GM12873 (cell line): ENCODE data around the gene RBM44.

Experiments used
- TF ChIP-seq, protein P1 (sequence below): IDR thresholded peaks from 2 replicates; pipeline ENCODE4 v1.5.1; 2012; ENCODE audit warnings: low read depth, mild to moderate bottlenecking, moderate library complexity, low read length, control low read depth; ENCODE audit not compliant: insufficient read depth; ENCODE audit errors: missing control alignments

RBM44 gene

DNA sequence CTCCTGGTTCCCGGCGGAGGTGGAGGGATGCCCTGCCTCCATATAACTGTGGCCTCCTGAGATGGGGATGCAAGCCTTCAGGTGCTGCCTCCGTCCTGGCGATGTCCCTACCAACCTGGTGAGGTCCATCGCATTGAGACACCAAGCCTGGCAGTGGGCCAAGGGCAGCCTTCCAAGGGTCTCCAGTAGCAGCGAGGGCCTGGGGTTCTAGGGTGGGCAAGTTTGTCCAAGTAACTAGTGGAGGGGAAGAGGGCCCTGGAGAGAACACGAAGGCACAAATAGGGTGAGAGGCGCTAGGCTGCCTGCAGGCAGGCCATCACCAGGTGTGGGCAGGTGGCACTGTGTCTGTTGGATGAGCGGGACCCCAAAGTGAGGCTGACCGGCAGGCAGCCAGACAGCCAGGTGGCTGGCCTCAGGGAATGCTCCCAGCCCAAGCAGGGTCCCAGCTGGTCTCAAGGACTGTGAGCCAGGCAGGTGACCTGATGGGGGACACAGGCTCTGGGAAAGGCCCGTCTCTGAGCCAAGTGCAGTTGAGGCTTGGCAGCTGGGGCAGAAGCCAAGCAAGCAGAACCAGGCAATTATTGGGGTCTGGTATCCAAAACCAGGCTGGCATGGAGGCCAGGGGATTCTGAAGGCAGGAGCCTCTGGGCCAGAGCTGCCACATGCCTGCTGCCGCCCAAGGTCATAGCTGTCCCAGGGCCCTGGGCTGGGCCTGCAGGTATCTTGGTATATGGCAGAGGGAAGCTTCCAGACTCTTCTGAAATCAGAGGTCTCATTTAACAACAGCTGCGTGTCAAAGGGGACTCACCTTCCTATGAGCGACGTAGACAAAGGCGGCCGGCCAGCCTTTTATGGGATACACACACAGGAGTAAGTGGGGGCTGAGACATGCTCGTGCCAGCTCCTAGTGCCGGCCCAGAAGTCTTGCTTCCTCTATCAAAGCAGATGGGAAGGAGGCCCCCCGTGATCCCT, 84.2 kb downstream of the RBM44 start:
- TF ChIP-seq, protein P1, sequence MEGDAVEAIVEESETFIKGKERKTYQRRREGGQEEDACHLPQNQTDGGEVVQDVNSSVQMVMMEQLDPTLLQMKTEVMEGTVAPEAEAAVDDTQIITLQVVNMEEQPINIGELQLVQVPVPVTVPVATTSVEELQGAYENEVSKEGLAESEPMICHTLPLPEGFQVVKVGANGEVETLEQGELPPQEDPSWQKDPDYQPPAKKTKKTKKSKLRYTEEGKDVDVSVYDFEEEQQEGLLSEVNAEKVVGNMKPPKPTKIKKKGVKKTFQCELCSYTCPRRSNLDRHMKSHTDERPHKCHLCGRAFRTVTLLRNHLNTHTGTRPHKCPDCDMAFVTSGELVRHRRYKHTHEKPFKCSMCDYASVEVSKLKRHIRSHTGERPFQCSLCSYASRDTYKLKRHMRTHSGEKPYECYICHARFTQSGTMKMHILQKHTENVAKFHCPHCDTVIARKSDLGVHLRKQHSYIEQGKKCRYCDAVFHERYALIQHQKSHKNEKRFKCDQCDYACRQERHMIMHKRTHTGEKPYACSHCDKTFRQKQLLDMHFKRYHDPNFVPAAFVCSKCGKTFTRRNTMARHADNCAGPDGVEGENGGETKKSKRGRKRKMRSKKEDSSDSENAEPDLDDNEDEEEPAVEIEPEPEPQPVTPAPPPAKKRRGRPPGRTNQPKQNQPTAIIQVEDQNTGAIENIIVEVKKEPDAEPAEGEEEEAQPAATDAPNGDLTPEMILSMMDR, result no peak

DNA sequence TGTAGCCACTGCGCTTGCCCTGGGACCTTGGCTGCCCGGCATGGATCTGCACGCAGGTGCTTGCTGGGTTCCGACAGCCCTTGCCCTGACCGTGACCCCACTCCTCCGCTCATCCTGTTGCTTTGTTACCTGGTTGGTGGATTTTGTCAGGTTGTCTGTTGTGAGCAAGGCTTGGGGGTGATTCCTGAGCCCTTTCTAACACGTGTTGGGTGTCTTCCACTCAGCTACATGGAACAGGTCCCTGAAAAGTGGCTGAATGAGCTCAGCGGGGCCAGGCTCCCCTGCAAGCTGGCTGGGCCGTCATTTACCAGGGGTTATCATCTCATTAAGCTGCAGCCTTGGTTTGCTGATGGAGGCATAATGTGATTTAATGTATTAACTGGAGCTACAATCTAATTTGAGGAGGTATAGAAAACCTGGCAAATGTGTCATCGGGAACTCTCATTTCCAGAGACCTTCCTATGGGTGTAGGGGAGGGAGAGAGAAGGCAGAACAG, 85.4 kb downstream of the RBM44 start:
- TF ChIP-seq, protein P1, result no peak

DNA sequence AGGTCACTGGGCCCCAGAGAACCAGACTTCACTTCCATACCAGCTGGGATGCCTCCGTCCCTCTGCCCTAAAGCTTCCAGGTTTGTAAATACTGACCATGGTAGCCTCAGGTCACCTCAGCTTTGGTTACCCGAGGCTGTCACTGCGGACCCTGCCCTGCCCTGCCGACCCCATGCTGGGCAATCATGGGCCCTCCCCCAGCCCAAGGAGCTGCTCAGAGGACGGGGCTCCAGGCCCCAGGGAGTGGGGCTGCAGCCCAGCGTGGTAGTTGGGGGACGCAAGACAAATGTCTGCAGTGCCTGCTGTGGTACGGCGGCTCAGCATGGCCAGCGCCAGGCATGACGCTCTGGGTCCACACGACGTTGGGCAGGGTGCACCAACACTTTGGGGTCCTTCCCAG, 86.1 kb downstream of the RBM44 start:
- TF ChIP-seq, protein P1, result no peak

DNA sequence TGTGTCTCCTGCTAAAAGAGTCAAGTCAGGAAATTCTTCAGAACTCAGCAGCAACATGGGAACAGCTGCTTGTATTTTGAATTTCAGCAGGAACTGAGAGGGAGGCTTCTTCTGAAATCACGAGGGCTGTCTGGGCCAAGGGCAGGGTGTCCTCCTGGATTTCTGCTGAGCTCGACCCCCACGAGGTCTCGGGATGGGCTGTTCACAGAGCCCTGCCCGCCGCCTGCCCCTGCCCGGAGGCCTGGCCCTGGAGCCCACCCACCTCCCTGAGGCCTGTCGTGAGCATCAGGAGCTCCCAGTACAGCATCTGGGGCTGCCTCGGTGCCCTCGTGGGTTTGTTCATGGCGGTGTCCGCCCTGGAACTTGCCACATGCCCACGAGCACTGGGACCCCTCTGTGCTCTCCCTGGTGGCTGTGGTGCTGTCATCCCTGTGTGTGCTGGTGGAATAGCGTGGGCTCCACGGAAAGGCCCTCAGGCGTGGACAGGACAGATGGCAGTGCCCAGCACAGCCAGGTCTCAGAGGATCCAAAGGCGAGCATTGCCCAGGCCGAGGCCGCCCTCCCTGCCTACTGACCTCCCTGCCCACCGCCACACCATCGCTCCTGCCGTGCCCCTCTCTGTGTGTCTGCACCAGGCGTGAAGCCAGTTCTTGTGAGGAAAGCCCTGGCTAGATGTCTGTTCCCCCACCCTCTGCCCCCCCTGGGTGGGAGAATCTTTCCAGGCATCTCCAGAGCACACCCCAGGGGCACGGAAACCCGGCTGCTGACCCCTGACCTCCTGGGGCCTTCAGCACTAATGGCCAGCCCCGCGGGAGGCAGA, 86.7 kb downstream of the RBM44 start:
- TF ChIP-seq, protein P1, result no peak

DNA sequence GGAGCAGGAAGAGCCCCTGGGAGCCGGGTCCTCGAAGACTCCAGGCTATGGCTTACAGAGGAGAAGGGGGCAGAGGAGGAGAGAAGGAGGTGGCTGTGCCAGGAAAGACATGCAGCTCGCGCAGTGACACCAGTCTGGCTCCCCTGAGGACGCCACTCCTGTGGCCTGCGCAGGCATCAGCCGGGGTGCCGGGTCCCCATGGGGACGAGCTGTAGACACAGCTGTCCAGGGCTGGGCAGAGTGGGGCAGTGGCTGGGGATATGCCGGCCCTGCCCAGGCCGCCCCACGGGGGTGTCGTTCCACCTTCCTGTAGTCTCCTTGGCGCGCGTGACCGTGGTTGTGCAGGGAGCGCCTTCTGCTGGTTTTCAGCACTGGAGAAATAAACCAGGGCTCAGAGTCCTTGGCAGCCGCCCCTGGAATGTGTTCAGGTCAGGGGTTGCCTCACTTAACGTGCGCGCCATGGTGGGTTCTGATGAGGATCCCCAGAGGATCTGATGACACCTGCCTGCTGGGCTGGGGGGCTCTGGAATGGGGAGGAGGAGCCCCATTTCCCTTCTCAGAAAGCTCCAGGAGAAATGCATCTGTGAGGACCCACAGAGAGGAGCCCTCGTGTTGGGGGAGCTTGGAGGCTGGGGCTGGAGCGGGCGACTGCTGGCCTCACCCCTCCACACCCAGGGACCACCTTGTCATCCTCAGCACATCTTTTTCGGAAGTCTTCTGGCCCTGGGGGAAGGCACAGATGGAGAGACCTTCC, 87.5 kb downstream of the RBM44 start:
- TF ChIP-seq, protein P1, result no peak

DNA sequence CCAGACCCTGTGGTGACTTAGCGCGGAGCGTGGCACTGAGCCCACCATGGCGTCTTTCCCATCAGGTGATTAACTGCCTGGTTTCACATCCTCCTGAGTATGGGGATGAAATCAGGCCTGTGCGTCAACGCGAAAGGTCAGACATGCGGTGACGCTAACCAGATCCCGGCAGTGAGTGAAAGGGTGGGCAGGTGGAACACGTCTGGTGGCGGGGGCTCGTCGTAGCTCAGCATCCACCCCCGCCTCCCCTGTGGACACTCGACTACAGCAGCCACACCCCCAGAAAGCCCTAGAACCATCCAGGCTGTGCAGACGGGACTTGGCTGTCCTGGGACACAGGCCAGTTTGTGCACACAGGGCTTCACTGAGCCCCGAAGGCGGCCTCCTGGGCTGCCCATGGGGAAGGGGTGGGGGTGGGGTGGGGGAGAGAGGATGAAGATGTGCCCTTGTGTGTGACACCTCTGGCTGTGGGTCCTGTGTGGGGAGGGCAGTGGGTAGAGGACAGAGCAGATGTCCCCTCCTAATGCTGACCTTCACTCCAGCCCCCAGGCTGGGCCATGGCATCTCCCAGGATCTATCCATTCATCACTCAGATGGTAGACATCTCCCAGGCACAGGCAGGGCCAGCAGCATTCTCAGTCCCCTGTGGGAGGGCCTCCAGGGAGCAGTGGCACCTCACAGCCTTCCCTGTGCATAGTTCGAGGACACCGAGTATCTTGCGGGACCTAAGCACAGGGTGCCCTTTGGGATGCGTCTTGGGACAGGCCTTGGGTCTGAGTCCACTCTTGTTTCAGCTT, 88.3 kb downstream of the RBM44 start:
- TF ChIP-seq, protein P1, result no peak
